ENCODE data around the gene SLC10A6. TPM values are rescaled to one million over a fixed set of nuclear protein-coding genes. Genes with fewer than 3 reads are reported as not detected.

The SLC10A6 gene
- total and polyA plus RNA-seq, 9 of the 15 experiments (the other 6 are each of a cell fraction or from before 2014, with no cell fraction given) = not detected

- TF ChIP-seq, protein P1, sequence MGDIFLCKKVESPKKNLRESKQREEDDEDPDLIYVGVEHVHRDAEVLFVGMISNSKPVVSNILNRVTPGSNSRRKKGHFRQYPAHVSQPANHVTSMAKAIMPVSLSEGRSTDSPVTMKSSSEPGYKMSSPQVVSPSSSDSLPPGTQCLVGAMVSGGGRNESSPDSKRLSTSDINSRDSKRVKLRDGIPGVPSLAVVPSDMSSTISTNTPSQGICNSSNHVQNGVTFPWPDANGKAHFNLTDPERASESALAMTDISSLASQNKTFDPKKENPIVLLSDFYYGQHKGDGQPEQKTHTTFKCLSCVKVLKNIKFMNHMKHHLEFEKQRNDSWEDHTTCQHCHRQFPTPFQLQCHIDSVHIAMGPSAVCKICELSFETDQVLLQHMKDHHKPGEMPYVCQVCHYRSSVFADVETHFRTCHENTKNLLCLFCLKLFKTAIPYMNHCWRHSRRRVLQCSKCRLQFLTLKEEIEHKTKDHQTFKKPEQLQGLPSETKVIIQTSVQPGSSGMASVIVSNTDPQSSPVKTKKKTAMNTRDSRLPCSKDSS (IDR thresholded peaks at IDR 0.05; ENCODE audit: low read depth, partially characterized antibody) = no peak
- TF ChIP-seq, protein P2, sequence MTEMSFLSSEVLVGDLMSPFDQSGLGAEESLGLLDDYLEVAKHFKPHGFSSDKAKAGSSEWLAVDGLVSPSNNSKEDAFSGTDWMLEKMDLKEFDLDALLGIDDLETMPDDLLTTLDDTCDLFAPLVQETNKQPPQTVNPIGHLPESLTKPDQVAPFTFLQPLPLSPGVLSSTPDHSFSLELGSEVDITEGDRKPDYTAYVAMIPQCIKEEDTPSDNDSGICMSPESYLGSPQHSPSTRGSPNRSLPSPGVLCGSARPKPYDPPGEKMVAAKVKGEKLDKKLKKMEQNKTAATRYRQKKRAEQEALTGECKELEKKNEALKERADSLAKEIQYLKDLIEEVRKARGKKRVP (CRISPR knock-in tag; IDR thresholded peaks at IDR 0.05) = no peak
- TF ChIP-seq LARP7 (IDR thresholded peaks at IDR 0.05) = no peak
Observed at GRCh38 chr4:86841309-86841708, 7.9 kb downstream of the SLC10A6 start (continued).

DNA sequence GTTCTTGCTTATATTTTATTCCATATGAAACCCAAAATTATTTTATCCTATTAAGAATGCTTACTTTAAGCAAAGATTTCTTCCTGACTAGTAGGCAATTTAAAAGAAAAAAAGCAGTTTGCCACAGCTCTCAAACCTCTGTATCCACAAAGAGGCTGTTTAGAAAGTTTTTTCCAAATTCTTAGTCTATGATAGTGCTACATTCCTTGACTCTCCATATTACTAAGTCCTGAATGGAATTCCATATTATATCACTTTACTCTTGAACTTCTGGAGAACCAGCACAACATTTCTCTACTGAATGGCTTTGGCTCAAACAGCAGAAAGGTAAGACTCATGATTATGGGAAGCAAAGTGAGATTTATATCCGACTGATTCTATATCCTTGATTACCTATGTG, 8.3 kb downstream of the SLC10A6 start:
- ATAC-seq (no peak), DNase-seq (ENCODE audit: extremely low read depth in 1 of 4, low spot score in 3 of 4) (no peak), FAIRE-seq (no peak)
- BruUV-seq (replicated peaks) = no TSS peak
- Histone ChIP-seq H3K36me3 (ENCODE audit: control insufficient read depth, insufficient read depth, low read length) (no peaks in the 10 kb centered on the region), H3K4me1 (replicated peaks in 1 of 2; ENCODE audit: control insufficient read depth in 2 of 2, insufficient read depth in 2 of 2, low read length in 2 of 2) (no peaks in the 10 kb centered on the region), H3K27ac (ENCODE audit: extremely low read depth, low read depth, low read length) (no peak overlapping the region), H3K79me2 (ENCODE audit: control insufficient read depth, insufficient read depth, low read length) (no peaks in the 10 kb centered on the region), H3K4me3 (no peak overlapping the region), H2AFZ (ENCODE audit: low read depth, low read length) (no peak overlapping the region), H4K20me1 (replicated peaks; ENCODE audit: control insufficient read depth, insufficient read depth, low read length) (no peaks in the 10 kb centered on the region), H3K4me2 (ENCODE audit: insufficient read depth, low read length) (no peak overlapping the region), H3K27me3 (ENCODE audit: control insufficient read depth in 2 of 2, insufficient read depth in 2 of 2, low read length in 2 of 2) (peaks cover 3 to 5% of the 10 kb centered on the region in 2 experiments; a peak in 3 of 5 replicates), H3K9me1 (ENCODE audit: control insufficient read depth, insufficient read depth, low read length) (no peaks in the 10 kb centered on the region), H3K9me3 (replicated peaks; ENCODE audit: control insufficient read depth, insufficient read depth, low read depth, low read length) (no peaks in the 10 kb centered on the region), H3K9ac (ENCODE audit: insufficient read depth in 1 of 2, low read depth in 2 of 2, low read length in 2 of 2) (no peak overlapping the region)
- POLR2A ChIA-PET = no interaction called here
- TF ChIP-seq EGR1 (conservative IDR thresholded peaks at IDR 0.05) (no peak), ZNF146 (CRISPR knock-in tag; IDR thresholded peaks at IDR 0.05; ENCODE audit: unreplicated experiment) (no peak), RAD51 (IDR thresholded peaks at IDR 0.05; ENCODE audit: borderline replicate concordance, low read depth) (no peak), ETS1 (conservative IDR thresholded peaks at IDR 0.05; ENCODE audit: control insufficient read depth, low read depth, low read length) (no peak)
- intact Hi-C loops (cut with micrococcal nuclease) = no loop called here
- 0% methylated on average over 1 of the region's 1 CpG for WGBS (ENCODE audit: insufficient coverage, low coverage, missing lambda C conversion rate)
- in situ Hi-C loops (cut with MboI) = no loop called here
- CTCF ChIA-PET (ENCODE audit: low intra/inter-chr PET ratio) = no interaction called here
